GM18505 (cell line): ENCODE measurements around the gene ANKS1A.
"Not testable (repeated sequence)": the region's sequence is repeated elsewhere in the genome, so short reads cannot be mapped to it uniquely, and the experiment has no call there.

Experiments
- ATAC-seq: cut with Tn5 transposase; IDR thresholded peaks from one replicate; pipeline ENCODE4 v1.9.1; 2021; ENCODE audit not compliant: unreplicated experiment
- POLR2A ChIP-seq: IDR thresholded peaks from 4 replicates; pipeline ENCODE4 v1.6.1; 2011; ENCODE audit warnings: borderline replicate concordance; ENCODE audit not compliant: insufficient read depth, insufficient read length; ENCODE audit errors: extremely low read depth

Gene ANKS1A

DNA sequence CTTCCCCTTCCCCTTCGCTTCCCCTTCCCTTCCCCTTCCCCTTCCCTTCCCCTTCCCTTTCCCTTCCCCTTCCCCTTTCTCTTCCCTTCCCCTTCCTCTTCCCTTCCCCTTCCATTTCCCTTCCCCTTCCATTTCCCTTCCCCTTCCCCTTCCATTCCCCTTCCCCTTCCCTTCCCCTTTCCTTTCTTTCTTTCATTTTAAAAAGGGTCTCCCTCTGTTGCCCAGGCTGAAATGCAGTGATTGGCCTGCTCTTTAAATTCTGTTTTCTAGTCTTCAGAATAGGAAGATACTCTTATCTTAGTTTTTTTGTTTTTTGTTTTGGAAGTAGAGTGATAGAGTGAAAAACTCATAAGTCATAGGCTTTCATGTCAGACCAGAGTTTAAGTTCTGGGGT, 85.2 kb downstream of the ANKS1A start:
- no peak for TF ChIP-seq POLR2A
- ATAC-seq: no peak

GRCh38 chr6:34976239-34976638, 87.2 kb downstream of the ANKS1A start:
- no peak for TF ChIP-seq POLR2A
- no peak for ATAC-seq

DNA sequence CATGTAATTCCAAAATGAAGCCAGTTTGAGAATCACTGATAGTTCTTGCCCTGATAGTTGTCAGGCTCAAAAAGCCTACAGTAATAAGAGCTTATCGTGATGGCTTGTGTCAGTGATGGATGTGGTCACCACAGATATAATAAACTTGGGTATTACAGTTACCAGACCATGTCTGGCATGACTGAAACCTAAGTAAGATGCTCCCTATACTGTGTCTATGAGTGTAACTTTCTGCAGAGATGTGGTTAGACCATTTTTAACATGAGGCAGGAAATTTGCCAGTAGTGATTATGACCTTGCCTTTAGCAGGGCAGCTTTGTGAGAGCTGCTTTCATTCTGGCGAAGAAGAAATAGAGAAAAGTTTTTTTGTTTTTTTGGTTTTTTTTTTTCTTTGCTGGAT, 90.2 kb downstream of the ANKS1A start:
- no peak for ATAC-seq
- no peak for TF ChIP-seq POLR2A

DNA sequence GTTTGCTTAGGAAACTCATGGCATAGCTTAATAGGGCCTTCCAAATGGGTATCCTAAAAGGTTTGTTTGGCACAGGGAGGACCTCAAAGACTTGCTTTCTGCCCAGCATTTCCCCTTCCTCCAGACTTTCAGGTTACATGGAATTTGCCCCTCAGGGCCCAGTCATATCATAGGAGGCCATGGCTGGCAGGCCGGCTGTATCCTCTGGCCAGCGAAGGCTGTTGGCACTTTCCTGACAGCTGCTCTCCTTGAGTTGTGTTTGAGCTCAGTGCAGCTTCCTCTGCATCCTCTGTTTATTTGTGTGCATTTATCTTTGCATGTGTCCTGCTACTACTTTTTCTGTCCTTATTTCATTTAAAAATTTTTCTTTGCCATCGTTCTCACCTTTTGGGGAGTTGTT, 90.9 kb downstream of the ANKS1A start:
- no peak for ATAC-seq
- TF ChIP-seq POLR2A: no peak

DNA sequence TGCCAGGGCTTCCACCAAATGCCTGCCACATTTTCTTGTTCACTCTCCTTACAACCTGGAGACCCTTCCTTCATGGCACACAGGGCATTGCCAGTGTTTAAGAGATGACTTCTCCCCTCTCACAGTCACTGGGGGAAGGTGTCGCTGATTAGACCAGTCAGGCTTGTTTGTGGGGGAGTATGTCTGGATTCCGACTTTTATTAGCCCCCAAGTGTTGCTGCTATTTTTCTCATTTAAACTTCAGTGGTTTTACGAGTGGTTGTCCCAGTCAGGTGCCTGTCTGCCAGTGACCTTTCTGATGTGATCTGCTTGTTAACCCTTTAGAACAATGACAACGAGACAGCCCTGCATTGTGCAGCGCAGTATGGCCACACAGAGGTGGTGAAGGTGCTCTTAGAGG, 92.3 kb downstream of the ANKS1A start:
- TF ChIP-seq POLR2A: no peak
- no peak for ATAC-seq

GRCh38 chr6:34981951-34982350, 92.9 kb downstream of the ANKS1A start:
- TF ChIP-seq POLR2A: no peak
- ATAC-seq: no peak

GRCh38 chr6:34982424-34982852, 93.4 kb downstream of the ANKS1A start:
- no peak for TF ChIP-seq POLR2A
- no peak for ATAC-seq

GRCh38 chr6:34984416-34984815, 95.4 kb downstream of the ANKS1A start:
- no peak for TF ChIP-seq POLR2A
- no peak for ATAC-seq

- no peak for TF ChIP-seq POLR2A
- no peak for ATAC-seq
These were observed 96.2 kb downstream of the ANKS1A start for GRCh38 chr6:34985236-34985635.

DNA sequence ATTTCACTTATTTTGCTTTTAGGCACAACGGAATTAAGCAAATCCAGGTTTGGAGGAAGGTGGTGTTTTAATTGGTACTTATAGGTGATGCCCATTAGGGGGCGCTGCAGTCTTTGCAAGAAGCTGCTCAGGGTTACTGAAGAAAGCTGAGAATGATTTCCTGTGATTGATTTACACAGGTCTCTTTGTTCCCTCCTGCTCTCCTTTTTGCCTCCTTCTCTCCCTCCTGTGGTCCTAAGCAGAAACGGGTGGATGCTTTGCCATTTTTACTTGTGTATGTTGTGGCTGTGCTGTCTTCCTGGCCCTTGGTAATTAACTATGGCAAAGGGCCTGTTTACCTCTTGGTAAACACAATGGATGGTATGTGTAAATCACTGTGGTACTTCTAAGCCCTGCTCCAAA, 97.8 kb downstream of the ANKS1A start:
- no peak for ATAC-seq

GRCh38 chr6:34987506-34987905, 98.5 kb downstream of the ANKS1A start:
- ATAC-seq: no peak
- no peak for TF ChIP-seq POLR2A

More for the DNA sequence above, 97.8 kb downstream of the ANKS1A start:
- TF ChIP-seq POLR2A: no peak

GRCh38 chr6:34990971-34991560, 102.0 kb downstream of the ANKS1A start:
- ATAC-seq: no peak
- TF ChIP-seq POLR2A: no peak

DNA sequence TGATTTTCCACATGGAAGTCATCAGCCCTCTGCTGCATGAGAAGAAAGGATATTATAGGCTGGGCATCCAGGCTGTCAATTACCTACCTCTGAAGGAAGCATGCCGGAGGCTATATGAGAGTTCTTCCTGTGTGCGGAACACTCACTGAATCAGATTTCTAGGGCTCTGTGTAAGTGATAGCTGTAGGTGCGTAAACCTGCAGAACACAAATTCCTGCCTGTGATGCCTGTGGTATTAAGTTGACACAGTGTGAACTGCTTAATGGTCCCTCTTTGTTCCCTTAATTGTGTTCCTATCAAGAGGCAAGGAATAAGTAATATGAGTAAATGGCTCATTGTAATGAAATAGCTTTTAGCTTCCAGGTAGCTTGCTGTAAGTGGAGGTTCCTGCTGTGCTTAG, 103.3 kb downstream of the ANKS1A start:
- no peak for TF ChIP-seq POLR2A
- no peak for ATAC-seq

DNA sequence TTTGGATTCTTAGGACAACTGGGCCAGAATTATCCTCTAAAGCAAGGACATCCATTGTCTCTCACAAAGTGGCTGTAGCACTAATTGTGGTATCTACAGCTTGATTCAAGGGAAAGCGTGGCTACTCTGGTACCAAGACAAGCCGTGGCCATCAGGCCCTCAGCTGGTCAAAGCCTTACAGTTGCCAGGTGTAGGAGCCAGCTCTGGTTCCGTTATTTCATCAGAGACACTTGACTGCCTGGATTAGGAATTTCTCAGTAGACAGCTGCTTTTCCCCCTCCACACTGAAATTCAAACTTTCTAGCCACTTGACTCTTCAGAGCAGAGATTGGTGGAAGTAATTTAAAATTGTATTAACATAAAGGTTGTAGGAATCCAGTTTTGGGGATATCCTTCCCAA, 104.2 kb downstream of the ANKS1A start:
- TF ChIP-seq POLR2A: no peak
- ATAC-seq: no peak

GRCh38 chr6:34994693-34995092, 105.6 kb downstream of the ANKS1A start:
- ATAC-seq: no peak
- no peak for TF ChIP-seq POLR2A

GRCh38 chr6:34998417-34998816, 109.4 kb downstream of the ANKS1A start:
- not testable (repeated sequence) for ATAC-seq

- not testable (repeated sequence) for ATAC-seq
These were observed 110.1 kb downstream of the ANKS1A start for GRCh38 chr6:34999153-34999552.

DNA sequence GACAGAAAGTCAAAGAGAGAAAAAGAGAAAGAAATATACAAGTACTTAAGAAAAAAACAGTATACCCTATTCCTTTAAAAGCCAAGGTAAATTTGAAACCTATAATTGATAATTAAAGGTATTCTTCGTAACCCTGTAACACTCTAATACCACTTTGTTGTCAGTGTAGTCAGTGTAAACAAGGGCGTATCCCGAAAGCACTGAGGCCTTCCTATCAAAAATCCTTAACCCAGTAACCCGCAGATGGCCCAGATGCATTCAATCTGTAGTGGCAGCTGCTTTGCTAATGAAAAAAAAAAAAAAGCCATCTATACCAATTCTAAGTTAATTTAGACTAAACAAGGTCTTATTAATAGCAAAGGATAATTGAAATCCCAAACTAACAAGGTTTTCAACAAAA, 110.9 kb downstream of the ANKS1A start:
- not testable (repeated sequence) for ATAC-seq

- not testable (repeated sequence) for ATAC-seq
These were observed 112.3 kb downstream of the ANKS1A start for GRCh38 chr6:35001349-35001748.

DNA sequence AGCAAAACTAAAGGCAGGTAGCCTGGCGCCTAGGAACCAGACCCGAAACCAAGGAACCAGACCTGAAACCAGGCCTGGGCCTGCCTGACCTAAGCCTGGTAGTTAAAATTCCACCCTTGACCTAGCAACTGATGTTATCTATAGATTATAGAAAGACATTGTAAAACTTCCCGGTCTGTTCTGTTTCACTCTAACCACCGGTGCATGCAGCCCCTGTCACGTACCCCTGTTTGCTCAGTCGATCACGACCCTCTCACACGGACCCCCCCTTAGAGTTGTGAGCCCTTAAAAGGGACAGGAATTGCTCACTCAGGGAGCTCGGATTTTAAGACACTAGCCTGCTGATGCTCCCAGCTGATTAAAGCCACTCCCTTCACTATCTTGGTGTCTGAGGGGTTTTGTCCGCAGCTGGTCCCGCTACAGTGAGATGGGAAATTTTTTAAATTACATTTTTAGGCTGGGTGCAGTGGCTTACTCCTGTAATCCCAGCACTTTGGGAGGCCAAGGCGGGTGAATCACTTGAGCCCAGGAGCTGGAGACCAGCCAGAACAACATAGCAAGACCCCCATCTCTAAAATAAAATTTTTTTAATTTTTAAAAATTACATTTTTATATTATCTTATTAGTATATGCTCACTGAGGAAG, 115.0 kb downstream of the ANKS1A start:
- not testable (repeated sequence) for ATAC-seq
